ENCODE measurements around the gene ZNF525. TPM values are rescaled to one million over a fixed set of nuclear protein-coding genes. Genes with fewer than 3 reads are reported as not detected.
"Not testable (repeated sequence)": the region's sequence is repeated elsewhere in the genome, so short reads cannot be mapped to it uniquely, and the experiment has no call there.

Gene ZNF525
- total RNA-seq, result 6.0 and 8.1 TPM in 2 replicates

GRCh38 chr19:53365134-53365898 is at the start of gene ZNF525:
Gene ZNF525 (plus strand): TSS chr19:53365705. CDS start chr19:53372282, 6,577 bp downstream.
- DNase-seq (ENCODE audit: low read depth, low spot score), result peak; percentile 8

- no peak for DNase-seq (ENCODE audit: low read depth, low spot score)
These were observed 36.5 kb upstream of the ZNF525 start for GRCh38 chr19:53328967-53329366.

DNA sequence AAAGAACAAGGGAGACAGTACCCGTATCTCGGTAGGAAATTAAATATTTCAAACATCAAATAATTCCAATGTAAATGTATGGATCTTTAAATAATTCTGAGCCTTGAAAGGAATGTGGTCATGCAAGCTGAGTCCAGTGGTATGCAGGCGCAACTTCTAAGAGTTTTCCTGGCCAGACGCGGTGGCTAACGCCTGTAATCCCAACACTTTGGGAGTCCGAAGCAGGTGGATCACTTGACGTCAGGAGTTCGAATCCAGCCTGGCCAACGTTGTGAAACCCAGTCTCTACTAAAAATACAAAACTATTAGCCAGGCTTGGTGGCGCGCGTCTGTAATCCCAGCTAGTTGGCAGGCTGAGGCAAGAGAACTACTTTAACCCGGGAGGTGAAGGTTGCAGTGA is 33.0 kb upstream of the ZNF525 start:
- DNase-seq (ENCODE audit: low read depth, low spot score), result no peak

DNA sequence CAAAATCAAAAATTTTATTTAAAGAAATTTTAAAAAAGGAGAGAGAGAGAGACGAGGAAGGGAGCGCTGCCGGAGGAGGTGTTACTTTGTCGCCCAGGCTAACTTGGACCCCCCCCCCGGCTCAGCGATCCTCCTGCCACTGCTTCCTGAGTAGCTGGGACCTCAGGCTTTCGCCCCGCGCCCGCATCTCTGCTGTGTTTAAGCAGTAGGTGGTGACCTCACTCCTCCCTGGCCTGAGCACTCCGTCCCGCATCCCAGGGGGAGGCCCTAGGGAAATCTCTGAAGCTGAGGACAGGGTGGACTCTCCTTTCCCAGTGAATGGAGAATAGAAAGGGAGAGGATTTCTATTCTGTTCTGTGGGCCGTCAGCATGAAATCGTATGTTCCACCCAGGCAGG is 32.4 kb upstream of the ZNF525 start:
- peak; percentile 15 for DNase-seq (ENCODE audit: low read depth, low spot score)

GRCh38 chr19:53333463-53334449 is 31.7 kb upstream of the ZNF525 start, which contains the start of gene ZNF845:
Gene ZNF845 (plus strand): TSS chr19:53333749. CDS start chr19:53341308, 7,559 bp downstream.
- peak; percentile 72 for DNase-seq (ENCODE audit: low read depth, low spot score)

GRCh38 chr19:53344403-53344802 is 21.1 kb upstream of the ZNF525 start:
- DNase-seq (ENCODE audit: low read depth, low spot score), result not testable (repeated sequence)

- no peak for DNase-seq (ENCODE audit: low read depth, low spot score)
These were observed 9.8 kb upstream of the ZNF525 start for GRCh38 chr19:53355739-53356138.

GRCh38 chr19:53357821-53358581 is 7.5 kb upstream of the ZNF525 start:
- DNase-seq (ENCODE audit: low read depth, low spot score), result no peak

GRCh38 chr19:53360056-53360455 is 5.4 kb upstream of the ZNF525 start:
- DNase-seq (ENCODE audit: low read depth, low spot score), result not testable (repeated sequence)

DNA sequence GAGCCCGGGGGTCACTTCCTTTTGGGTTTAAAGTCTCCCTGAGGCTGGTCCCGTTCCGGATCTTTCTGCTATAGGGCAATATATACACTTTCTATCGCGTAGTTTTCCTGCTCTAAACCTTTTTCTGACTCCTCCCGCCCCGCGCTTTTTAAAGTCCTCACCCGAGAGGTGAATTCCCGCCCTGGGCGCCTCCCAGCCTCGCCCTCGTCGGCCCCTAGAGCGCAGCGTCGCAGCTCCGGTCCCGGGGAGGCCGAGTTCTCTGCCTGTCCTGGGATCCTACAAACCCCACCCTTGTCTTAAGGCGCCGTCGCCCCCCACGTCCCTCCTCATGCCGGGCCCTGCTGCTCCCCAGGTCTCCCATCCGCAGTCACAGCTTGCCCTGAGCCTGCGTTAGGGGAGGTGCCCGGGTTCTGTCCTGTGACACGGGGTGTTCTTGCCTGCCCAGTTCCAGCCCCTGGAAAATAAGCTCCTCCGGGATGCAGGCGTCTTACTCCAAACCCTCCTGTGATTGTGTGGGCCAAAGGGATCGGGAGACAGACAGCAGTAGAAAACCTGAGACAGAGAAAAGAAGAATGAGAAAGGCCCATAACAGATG is 491 bp downstream of the ZNF525 start:
- DNase-seq (ENCODE audit: low read depth, low spot score), result no peak

- DNase-seq (ENCODE audit: low read depth, low spot score), result no peak
These were observed 6.7 kb downstream of the ZNF525 start for GRCh38 chr19:53372196-53372595.

- no peak for DNase-seq (ENCODE audit: low read depth, low spot score)
These were observed 8.8 kb downstream of the ZNF525 start for GRCh38 chr19:53374288-53374687.

DNA sequence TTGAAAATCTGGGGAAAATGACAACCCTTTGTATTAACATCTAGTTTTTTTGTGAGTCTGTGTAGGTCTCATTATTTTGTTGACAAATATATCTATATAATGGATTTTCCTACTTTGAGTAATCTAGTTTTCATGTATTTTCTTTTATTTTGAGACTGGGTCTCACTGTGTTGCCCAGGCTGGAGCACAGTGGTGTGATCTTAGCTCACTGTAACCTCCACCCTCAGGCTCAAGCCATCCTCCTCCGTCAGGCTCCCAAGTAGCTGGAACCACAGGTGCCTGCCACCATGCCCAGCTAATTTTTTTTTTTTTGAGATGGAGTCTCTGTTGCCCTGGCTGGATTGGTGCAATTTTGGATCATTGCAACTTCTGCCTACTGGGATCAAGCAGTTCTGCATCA is 9.2 kb downstream of the ZNF525 start:
- no peak for DNase-seq (ENCODE audit: low read depth, low spot score)

DNA sequence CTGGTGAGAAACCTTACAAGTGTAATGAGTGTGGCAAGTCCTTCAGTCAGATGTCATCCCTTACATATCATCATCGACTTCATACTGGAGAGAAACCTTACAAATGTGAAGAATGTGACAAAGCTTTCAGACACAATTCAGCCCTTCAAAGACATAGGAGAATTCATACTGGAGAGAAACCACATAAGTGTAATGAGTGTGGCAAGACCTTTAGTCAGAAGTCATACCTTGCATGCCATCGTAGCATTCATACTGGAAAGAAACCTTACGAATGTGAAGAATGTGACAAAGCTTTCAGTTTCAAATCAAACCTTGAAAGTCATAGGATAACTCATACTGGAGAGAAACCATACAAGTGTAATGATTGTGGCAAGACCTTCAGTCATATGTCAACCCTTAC is 15.9 kb downstream of the ZNF525 start:
- DNase-seq (ENCODE audit: low read depth, low spot score), result no peak

DNA sequence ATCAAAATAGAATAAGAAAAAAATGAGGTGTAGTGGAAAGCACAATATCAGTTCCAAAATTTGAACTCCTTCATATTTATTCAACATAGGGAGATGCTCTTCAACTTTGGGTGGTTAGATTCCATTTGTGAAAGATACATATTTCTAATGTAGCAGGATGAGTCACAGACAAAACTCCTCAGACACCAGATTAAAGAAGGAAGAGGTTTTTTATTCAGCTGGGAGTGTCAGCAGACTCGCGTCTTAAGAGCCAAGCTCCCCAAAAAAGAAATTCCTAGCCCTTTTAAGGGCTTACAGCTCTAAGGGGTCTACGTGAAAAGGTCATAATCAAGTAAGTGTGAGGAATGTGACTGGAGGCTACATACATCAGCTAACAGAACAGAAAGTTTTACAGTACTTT is 22.7 kb downstream of the ZNF525 start:
- no peak for DNase-seq (ENCODE audit: low read depth, low spot score)

GRCh38 chr19:53388904-53389303 is 23.4 kb downstream of the ZNF525 start:
- no peak for DNase-seq (ENCODE audit: low read depth, low spot score)

- no peak for DNase-seq (ENCODE audit: low read depth, low spot score)
These were observed 24.1 kb downstream of the ZNF525 start for GRCh38 chr19:53389571-53389970.

DNA sequence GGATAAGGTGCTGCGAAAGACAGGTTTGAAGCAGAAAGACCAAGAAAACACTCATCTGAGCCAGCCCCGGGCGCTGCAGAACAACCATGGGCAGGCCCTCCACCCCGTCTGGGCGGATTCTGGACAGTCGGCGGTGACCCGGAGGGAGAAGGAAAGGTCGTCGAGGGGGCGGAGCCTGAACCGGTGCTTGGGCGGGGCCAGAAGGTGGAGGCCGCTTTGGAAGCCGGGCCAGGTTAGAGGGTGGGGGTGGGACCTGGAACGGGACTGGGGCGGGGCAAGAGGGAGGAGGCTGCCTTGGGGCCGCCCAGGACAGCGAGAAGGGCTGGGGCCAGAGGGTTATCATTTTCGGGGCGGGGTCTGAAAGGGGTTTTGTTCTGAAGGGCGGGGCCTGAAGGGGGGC is 24.5 kb downstream of the ZNF525 start:
- DNase-seq (ENCODE audit: low read depth, low spot score), result no peak

- no peak for DNase-seq (ENCODE audit: low read depth, low spot score)
These were observed 29.0 kb downstream of the ZNF525 start for GRCh38 chr19:53394522-53394973.

DNA sequence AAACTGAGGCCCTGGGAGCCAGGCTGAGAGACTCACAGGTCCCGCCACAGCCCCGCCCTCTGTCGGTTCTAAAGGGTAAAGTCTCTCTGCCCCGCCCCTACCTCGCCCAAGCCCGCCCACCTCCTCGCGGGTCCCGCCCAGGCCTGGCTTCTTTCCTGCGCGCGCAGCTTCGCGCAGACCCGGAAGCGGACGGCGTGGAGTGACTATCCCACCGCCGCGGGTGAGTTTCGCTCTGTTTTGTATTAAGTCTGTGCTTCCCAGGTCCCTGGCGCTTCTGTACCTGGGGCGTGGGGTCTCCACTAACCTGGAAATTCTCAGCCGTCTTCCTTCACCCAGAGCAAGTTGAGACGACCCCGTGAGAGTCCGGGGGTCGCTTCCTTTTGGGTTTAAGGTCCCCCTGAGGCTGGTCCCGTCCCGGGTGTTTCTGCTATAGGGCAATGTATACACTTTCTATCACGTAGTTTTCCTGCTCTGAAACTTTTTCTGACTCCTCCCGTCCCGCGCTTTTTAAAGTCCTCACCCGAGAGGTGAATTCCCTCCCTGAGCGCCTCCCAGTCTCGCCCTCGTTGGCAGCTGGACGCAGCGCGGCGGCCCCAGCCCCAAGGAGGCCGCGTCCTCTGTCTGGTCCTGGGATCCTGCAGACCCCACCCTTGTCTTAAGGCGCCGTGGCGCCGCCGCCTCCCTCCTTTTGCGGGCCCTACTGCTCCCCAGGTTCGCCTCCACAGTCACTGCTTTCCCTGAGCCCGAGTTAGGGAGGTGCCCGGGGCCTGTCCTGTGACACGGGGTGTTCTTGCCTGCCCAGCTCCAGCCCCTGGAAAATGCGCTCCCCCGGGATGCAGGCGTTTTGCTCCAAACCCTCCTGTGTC is 29.7 kb downstream of the ZNF525 start, which contains the start of gene ZNF765:
ZNF765 (plus strand) TSS at position 176 of the 866 bp plus-strand sequence. CDS start 2,867 bp downstream, outside the sequence.
- peak; percentile 63 for DNase-seq (ENCODE audit: low read depth, low spot score)
